CD4-positive, CD25-positive, alpha-beta regulatory T cell (primary cell): ENCODE results near the gene DUSP2. TPM values are rescaled to one million over a fixed set of nuclear protein-coding genes. Genes with fewer than 3 reads are reported as not detected.

Experiments used
- ATAC-seq, 2 donors: fragments of 150-1000 bp; cut with Tn5 transposase; one replicate each; pipeline ENCODE4 v1.10.0; 2021; ENCODE audit warnings: low read depth in 2 of 2, moderate number of reproducible peaks in 2 of 2, moderate library complexity in 1 of 2
- DNase-seq, 3 donors: peaks; one replicate each; pipeline versions ENCODE4 v3.0.0 to v3.0.0-alpha.2; 2012 to 2022; ENCODE audit warnings: mixed read lengths in 1 of 3
- H3K27ac ChIP-seq: one replicate; pipeline ENCODE4 v1.7.0; 2013; ENCODE audit warnings: mild to moderate bottlenecking, low read length; ENCODE audit not compliant: insufficient read depth, poor library complexity, severe bottlenecking
- H3K27me3 ChIP-seq: one replicate; pipeline ENCODE4 v1.7.0; 2013; ENCODE audit warnings: low read length; ENCODE audit not compliant: control insufficient read depth, insufficient read depth
- H3K36me3 ChIP-seq: one replicate; pipeline ENCODE4 v1.7.0; 2013; ENCODE audit warnings: mild to moderate bottlenecking, low read length, moderate library complexity; ENCODE audit not compliant: control insufficient read depth, insufficient read depth
- H3K4me1 ChIP-seq: 2 replicates; pipeline ENCODE4 v1.7.0; 2013; ENCODE audit warnings: mild to moderate bottlenecking, low read length; ENCODE audit not compliant: insufficient read depth, control insufficient read depth, poor library complexity, severe bottlenecking
- H3K4me3 ChIP-seq: one replicate; pipeline ENCODE4 v1.7.0; 2013; ENCODE audit warnings: low read depth, mild to moderate bottlenecking, low read length, moderate library complexity
- H3K9me3 ChIP-seq, 2 experiments: 1 replicate in 1 of 2; 2 replicates in 1 of 2; pipeline ENCODE4 v1.7.0; 2013; ENCODE audit warnings: low read length in 2 of 2, mild to moderate bottlenecking in 1 of 2, moderate library complexity in 1 of 2; ENCODE audit not compliant: control insufficient read depth in 2 of 2
- H3K27ac Mint-ChIP-seq, 3 donors: one replicate each; pipeline ENCODE4 v1.8.0; 2020 to 2022; ENCODE audit warnings: mild to moderate bottlenecking in 3 of 3, mixed read lengths in 3 of 3, moderate library complexity in 2 of 3
- H3K27me3 Mint-ChIP-seq: one replicate; pipeline ENCODE4 v1.8.0; 2022; ENCODE audit warnings: mild to moderate bottlenecking, mixed read lengths
- H3K36me3 Mint-ChIP-seq: one replicate; pipeline ENCODE4 v1.8.0; 2020; ENCODE audit warnings: mixed read lengths
- H3K4me1 Mint-ChIP-seq, 4 donors: one replicate each; pipeline ENCODE4 v1.8.0; 2020 to 2022; ENCODE audit warnings: mixed read lengths in 4 of 4, mild to moderate bottlenecking in 1 of 4
- H3K4me3 Mint-ChIP-seq, 4 donors: one replicate each; pipeline ENCODE4 v1.8.0; 2020 to 2022; ENCODE audit warnings: mild to moderate bottlenecking in 4 of 4, mixed read lengths in 4 of 4, moderate library complexity in 3 of 4
- H3K9me3 Mint-ChIP-seq, 7 donors: one replicate each; pipeline ENCODE4 v1.8.0; 2020 to 2022; ENCODE audit warnings: mixed read lengths in 7 of 7, mild to moderate bottlenecking in 3 of 7, moderate library complexity in 2 of 7
- polyA plus RNA-seq, 4 donors: library from polyadenylated mRNA; unstranded; fragments of 300-500 nt; fragmentation: Illumina TruSeq; gene quantifications; one replicate each; pipeline ENCODE4 v1.2.3, GENCODE V29; 2021
- total RNA-seq: library from RNA; stranded (reverse); gene quantifications from one replicate; pipeline ENCODE4 v1.2.3, GENCODE V29; 2022

DUSP2 gene
- total and polyA plus RNA-seq, 5 donors from 2014 or later: 30.8 to 566 (median 47.2) TPM

DNA sequence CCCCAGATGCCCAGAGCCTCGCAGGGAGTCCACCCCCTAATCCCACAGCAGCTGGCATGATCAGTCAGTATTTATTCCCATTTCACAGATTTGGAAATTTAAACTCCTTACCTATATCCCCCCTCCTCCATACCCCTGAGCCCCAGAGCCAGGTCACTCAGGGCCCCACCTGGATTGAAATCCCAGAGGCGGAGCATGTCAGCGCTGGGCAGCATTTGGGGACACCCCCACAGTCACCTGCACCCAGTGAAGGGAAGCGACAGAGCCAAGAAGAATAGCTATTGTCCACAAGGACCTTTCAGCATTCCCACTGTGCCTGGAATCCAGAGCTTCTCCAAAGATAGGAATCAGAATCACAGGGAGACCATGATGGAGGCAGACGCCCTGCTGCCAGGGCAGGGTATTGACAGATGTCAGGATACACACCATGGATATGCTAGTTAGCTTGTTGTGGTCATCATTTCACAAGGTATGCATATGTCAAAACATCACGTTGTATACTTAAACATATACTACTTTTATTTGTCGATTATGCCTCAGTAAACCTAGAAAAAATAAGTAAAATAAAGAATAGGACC lies 6.0 kb downstream of the DUSP2 start:
- H3K36me3 Mint-ChIP-seq: peaks cover 15% of the 10 kb centered on the region
- H3K4me1 ChIP-seq: peaks cover 34% of the 10 kb centered on the region
- ATAC-seq: no peak
- H3K4me3 ChIP-seq: no peak overlapping the region
- H3K4me1 Mint-ChIP-seq: peaks cover 6 to 39% (median 19%) of the 10 kb centered on the region in 4 donors
- peaks cover 0 to 1% (median 0%) of the 10 kb centered on the region in 7 donors for H3K9me3 Mint-ChIP-seq
- no peaks in the 10 kb centered on the region for H3K9me3 ChIP-seq
- no peak overlapping the region for H3K27ac ChIP-seq
- DNase-seq: no peak
- H3K36me3 ChIP-seq: peaks cover 7% of the 10 kb centered on the region
- H3K27ac Mint-ChIP-seq: no peak overlapping the region
- H3K27me3 Mint-ChIP-seq: peaks cover 11% of the 10 kb centered on the region
- no peaks in the 10 kb centered on the region for H3K27me3 ChIP-seq
- H3K4me3 Mint-ChIP-seq: peak overlapping the region in 1 of 4 donors; percentile 66

DNA sequence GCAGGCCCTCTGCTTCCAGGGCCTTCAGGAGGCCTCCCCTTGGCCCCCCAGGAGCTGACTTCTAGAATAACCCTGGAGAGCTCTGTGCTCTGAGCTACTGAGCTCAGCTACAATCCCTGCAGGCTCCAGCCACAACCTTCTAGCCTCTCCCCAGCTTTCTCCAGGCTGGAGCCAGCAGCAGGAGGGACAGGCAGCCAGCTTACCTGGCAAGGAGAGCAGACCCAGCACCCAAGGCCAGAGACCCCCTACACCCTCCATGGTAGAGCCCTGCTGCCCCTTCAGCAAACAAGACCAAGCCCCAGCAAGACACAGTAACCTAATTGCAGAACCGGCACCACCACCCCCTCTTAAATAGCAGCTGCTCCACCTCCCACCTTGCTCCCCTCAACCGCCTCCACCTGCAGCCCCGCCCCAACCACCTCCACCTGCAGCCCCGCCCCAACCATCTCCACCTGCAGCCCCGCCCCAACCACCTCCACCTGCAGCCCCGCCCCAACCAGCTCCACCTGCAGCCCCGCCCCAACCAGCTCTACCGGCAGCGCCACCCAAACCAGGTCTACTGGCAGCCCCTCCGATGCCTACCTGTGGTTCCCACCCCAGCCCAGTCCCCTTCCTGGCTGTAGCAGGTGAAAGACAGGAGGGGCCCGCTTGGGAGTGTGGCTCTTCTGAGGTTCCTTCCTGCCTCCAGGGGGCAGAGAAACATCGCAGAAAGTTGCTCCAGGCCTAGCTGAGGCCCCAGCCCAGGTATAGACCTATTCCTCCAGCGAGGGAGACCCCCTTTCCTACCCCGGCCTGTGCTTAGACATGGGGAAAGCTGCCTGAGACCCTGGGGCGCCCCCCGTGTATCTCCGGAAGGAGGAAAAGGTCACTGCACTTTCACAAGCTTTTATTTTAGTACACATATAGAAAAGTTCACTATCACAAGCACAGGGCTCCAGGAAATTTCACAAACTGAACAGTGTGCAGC lies 6.8 kb downstream of the DUSP2 start, which contains the start of gene ASTL:
Gene ASTL, minus strand, starts transcription at position 324 of the 967 bp plus-strand sequence. Its CDS starts 66 bp downstream, at position 258.
- Histone ChIP-seq H3K4me1 (peaks cover 26% of the 10 kb centered on the region), H3K27ac (no peak within 1 kb of the TSS), H3K4me3 (no peak within 1 kb of the TSS), H3K9me3 (no peaks in the 10 kb centered on the region), H3K27me3 (no peaks in the 10 kb centered on the region), H3K36me3 (peaks cover 4% of the 10 kb centered on the region)
- ATAC-seq: peak; percentile 65 to 67
- DNase-seq: peak; percentile 51 to 77 (median 72)
- Mint-ChIP-seq H3K4me3 (peak within 1 kb of the TSS in 1 of 4 donors; percentile 66), H3K4me1 (peaks cover 6 to 35% (median 15%) of the 10 kb centered on the region in 4 donors), H3K27ac (peak within 1 kb of the TSS in 1 of 3 donors; percentile 20), H3K9me3 (no peaks in the 10 kb centered on the region), H3K36me3 (peaks cover 15% of the 10 kb centered on the region), H3K27me3 (peaks cover 5% of the 10 kb centered on the region)

DNA sequence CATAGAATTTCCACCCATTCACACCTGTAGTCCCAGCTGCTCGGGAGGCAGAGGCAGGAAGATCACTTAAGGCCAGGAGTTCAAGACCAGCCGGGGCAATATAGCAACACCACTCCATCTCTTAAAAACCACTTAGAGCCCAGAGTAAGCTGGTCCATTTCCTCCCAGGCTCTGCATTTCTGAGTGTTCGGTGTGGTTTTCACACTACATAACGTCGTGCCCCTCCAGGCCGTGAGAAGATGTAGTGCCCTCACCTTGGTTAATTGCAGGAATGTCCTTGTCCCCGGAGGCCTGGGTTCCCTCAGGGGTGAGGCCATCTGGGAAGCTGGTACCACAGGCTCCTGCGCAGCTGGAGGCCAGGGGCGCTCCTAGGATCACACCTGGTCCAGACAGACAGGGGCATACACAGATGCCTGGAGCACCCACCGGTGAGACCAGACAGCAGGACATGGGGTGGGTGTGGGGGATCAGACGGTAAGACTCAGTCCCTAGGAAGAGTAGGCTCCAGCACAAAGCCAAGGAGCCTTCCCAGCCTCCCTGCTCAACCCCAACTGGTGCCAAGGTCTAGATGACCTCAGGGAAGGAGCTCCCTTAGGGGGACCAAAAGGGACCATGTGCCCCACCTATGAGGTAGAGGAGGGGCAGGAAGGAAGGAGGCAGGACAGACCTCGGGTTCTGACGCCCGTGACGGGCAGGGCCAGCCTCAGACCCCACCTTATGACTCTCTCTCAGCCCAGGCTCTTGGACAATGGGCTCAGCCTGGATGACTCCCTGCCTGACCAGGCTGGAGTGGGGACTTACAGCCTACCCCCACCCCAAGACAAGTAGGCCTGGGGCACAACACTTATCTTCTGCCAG lies 7.7 kb downstream of the DUSP2 start:
- DNase-seq (no peak), ATAC-seq (no peak)
- H3K36me3 ChIP-seq: no peaks in the 10 kb centered on the region
- Mint-ChIP-seq H3K4me1 (peaks cover 6 to 25% (median 13%) of the 10 kb centered on the region in 4 donors), H3K9me3 (no peaks in the 10 kb centered on the region), H3K4me3 (no peak overlapping the region), H3K27ac (peak overlapping the region in 1 of 3 donors; percentile 20), H3K27me3 (peaks cover 5% of the 10 kb centered on the region), H3K36me3 (peaks cover 15% of the 10 kb centered on the region)
- H3K4me3 ChIP-seq: no peak overlapping the region
- H3K27me3 ChIP-seq: no peaks in the 10 kb centered on the region
- no peaks in the 10 kb centered on the region for H3K9me3 ChIP-seq
- H3K4me1 ChIP-seq: peaks cover 17% of the 10 kb centered on the region
- H3K27ac ChIP-seq: no peak overlapping the region

DNA sequence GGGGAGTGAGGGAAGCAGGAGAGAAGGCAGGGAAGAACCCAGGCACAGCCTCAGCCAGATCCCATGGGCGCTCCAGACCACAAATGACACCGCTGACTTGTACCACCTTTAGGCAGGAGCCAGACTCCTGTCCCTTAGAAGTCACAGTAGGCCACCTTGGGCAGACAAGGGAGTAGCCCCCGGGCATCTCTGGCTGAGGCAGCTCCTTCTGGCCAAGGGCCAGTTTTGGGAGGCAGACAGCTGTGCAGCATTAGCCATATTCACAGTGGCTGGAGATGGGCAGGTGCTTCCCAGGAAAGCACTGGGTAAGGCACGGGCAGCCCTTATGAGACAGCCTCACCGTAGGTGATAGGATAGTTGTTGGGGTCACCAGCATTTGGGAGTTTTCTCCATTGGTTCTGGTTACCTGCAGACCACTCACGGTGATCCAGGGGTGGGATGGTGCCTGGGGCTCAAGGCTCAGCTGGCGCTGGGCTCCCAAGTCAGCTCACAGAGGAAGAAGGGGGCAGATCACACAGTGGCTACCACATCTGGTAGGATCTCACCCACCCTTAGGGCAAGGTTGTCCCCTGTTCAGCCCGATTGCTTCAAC lies 9.0 kb downstream of the DUSP2 start:
- Histone ChIP-seq H3K4me3 (no peak overlapping the region), H3K27me3 (no peaks in the 10 kb centered on the region), H3K27ac (no peak overlapping the region), H3K4me1 (peaks cover 10% of the 10 kb centered on the region), H3K36me3 (no peaks in the 10 kb centered on the region), H3K9me3 (no peaks in the 10 kb centered on the region)
- H3K36me3 Mint-ChIP-seq: peaks cover 10% of the 10 kb centered on the region
- no peak for DNase-seq
- no peak overlapping the region for H3K4me3 Mint-ChIP-seq
- ATAC-seq: no peak
- H3K27me3 Mint-ChIP-seq: peaks cover 5% of the 10 kb centered on the region
- H3K4me1 Mint-ChIP-seq: peaks cover under 1 to 23% (median 10%) of the 10 kb centered on the region in 4 donors
- H3K9me3 Mint-ChIP-seq: no peaks in the 10 kb centered on the region
- no peak overlapping the region for H3K27ac Mint-ChIP-seq

DNA sequence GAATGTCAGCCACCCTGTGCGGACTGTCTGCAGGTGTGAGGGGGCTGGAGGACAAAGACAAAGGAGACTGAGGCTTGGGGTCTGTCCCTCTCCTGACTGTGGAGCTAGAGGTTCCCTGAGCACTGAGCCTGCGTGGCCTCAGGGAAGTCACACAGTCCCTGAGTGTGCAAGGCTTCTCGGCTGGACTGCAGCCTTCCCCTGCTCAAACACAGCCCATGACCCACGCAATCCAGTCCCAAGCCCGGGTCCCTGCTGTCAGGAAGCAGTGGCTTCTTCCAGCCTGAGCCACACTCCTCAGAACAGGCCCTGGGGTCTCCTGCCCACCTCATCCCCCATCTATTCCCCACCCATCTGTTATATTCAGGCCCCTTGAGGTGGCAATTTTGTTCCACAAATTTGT lies 9.6 kb downstream of the DUSP2 start:
- H3K4me3 Mint-ChIP-seq: no peak overlapping the region
- Histone ChIP-seq H3K36me3 (no peaks in the 10 kb centered on the region), H3K27ac (no peak overlapping the region), H3K9me3 (no peaks in the 10 kb centered on the region), H3K27me3 (no peaks in the 10 kb centered on the region), H3K4me1 (peaks cover 12% of the 10 kb centered on the region), H3K4me3 (no peak overlapping the region)
- H3K27me3 Mint-ChIP-seq: peaks cover 5% of the 10 kb centered on the region
- peaks cover 15% of the 10 kb centered on the region for H3K36me3 Mint-ChIP-seq
- DNase-seq: no peak
- no peak overlapping the region for H3K27ac Mint-ChIP-seq
- no peak for ATAC-seq
- peaks cover 4 to 24% (median 14%) of the 10 kb centered on the region in 4 donors for H3K4me1 Mint-ChIP-seq
- H3K9me3 Mint-ChIP-seq: peaks cover 0 to 2% (median 0%) of the 10 kb centered on the region in 7 donors

DNA sequence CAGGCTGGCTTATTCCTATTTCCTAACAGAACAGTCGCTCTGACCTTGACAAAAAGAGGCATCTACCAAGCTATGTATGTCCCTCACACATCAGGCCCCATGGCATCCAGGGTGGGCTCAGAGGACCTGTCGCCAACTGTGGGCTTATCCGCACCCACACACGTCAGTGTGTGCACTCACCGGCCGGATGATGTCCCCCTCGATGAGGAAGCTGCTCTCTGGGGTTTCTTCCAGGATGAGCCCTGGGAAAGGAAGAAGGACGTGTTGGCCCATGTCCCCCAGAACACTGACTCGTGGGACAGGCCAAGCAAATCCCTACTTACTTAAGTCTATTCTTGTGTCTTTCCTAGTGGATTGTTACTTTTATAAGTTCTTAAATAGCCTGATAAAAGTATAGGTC lies 10.1 kb downstream of the DUSP2 start:
- peaks cover 12% of the 10 kb centered on the region for H3K4me1 ChIP-seq
- no peak overlapping the region for H3K27ac ChIP-seq
- Mint-ChIP-seq H3K36me3 (peaks cover 18% of the 10 kb centered on the region), H3K27ac (peak overlapping the region in 2 of 3 donors; percentile 72 to 73), H3K4me3 (no peak overlapping the region), H3K27me3 (peaks cover 5% of the 10 kb centered on the region), H3K9me3 (peaks cover 0 to 2% (median 0%) of the 10 kb centered on the region in 7 donors), H3K4me1 (peaks cover 4 to 28% (median 14%) of the 10 kb centered on the region in 4 donors)
- DNase-seq: no peak
- H3K4me3 ChIP-seq: no peak overlapping the region
- no peaks in the 10 kb centered on the region for H3K27me3 ChIP-seq
- H3K9me3 ChIP-seq: no peaks in the 10 kb centered on the region
- ATAC-seq: no peak
- H3K36me3 ChIP-seq: no peaks in the 10 kb centered on the region

DNA sequence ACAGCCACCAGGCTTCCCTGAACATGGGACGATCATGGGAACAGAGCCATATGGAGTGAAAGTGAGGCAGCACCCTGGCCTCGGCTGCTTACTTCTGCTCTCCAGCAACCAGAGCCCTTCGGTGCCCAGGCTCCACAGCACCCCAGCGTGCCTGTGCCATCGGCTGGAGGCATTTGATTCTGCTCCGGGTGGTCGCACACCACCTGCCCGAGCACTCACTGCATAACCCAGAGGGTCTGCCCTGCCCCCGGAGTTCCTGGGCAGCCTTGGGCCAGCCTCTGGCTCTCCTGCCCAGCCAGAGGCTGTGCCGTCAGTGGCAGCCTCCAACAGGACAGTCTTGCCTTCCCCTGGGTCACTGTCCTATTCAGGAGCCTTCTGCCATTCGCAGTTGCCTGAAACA lies 10.8 kb downstream of the DUSP2 start:
- peaks cover 0 to 2% (median 0%) of the 10 kb centered on the region in 7 donors for H3K9me3 Mint-ChIP-seq
- no peak for DNase-seq

More for the DNA sequence above, 10.8 kb downstream of the DUSP2 start:
- H3K27ac Mint-ChIP-seq: no peak overlapping the region
- peaks cover 12% of the 10 kb centered on the region for H3K4me1 ChIP-seq
- peaks cover 24% of the 10 kb centered on the region for H3K36me3 Mint-ChIP-seq
- H3K27ac ChIP-seq: no peak overlapping the region
- ATAC-seq: no peak
- no peak overlapping the region for H3K4me3 ChIP-seq
- H3K4me3 Mint-ChIP-seq: peak overlapping the region in 1 of 4 donors; percentile 13
- H3K27me3 Mint-ChIP-seq: peaks cover 5% of the 10 kb centered on the region
- no peaks in the 10 kb centered on the region for H3K36me3 ChIP-seq
- peaks cover 4 to 28% (median 14%) of the 10 kb centered on the region in 4 donors for H3K4me1 Mint-ChIP-seq
- H3K9me3 ChIP-seq: no peaks in the 10 kb centered on the region
- H3K27me3 ChIP-seq: no peaks in the 10 kb centered on the region
